ENCODE data around the gene CRTAP.
"Not testable (repeated sequence)": the region's sequence is repeated elsewhere in the genome, so short reads cannot be mapped to it uniquely, and the experiment has no call there.

CRTAP gene

GRCh38 chr3:33181641-33182040 lies 67.8 kb downstream of the CRTAP start:
- DNase-seq = not testable (repeated sequence)

- no peak for DNase-seq
These were observed 71.0 kb downstream of the CRTAP start for GRCh38 chr3:33184863-33185262.

GRCh38 chr3:33186524-33187367 lies 72.9 kb downstream of the CRTAP start:
- DNase-seq = no peak

GRCh38 chr3:33187368-33187634 lies 73.5 kb downstream of the CRTAP start:
- no peak for DNase-seq

- no peak for DNase-seq
These were observed 80.5 kb downstream of the CRTAP start for GRCh38 chr3:33194303-33194702.

GRCh38 chr3:33196538-33196937 lies 82.7 kb downstream of the CRTAP start:
- DNase-seq = no peak

All from activated gamma-delta T cell treated with Interleukin-2 at 50 U/mL for 16 hours (primary cell).